ENCODE measurements around the gene USPL1.
"Not testable (repeated sequence)": the region's sequence is repeated elsewhere in the genome, so short reads cannot be mapped to it uniquely, and the experiment has no call there.

Gene USPL1

GRCh38 chr13:30617315-30618185 is at the start of gene USPL1:
Gene USPL1, plus strand, starts transcription at chr13:30617920. Its CDS starts 3,221 bp downstream, at chr13:30621141.
- peak; percentile 97 for DNase-seq (ENCODE audit: low read depth)

GRCh38 chr13:30569901-30570576 is 47.7 kb upstream of the USPL1 start:
- DNase-seq (ENCODE audit: low read depth), result peak; percentile 84

GRCh38 chr13:30570691-30571090 is 47.0 kb upstream of the USPL1 start:
- DNase-seq (ENCODE audit: low read depth), result no peak

- DNase-seq (ENCODE audit: low read depth), result peak; percentile 17
Measured at GRCh38 chr13:30572859-30573275, 44.9 kb upstream of the USPL1 start.

- DNase-seq (ENCODE audit: low read depth), result no peak
Measured at GRCh38 chr13:30576528-30576927, 41.2 kb upstream of the USPL1 start.

GRCh38 chr13:30577401-30577852 is 40.3 kb upstream of the USPL1 start:
- peak; percentile 81 for DNase-seq (ENCODE audit: low read depth)

- DNase-seq (ENCODE audit: low read depth), result no peak
Measured at GRCh38 chr13:30580852-30581502, 36.7 kb upstream of the USPL1 start.

- no peak for DNase-seq (ENCODE audit: low read depth)
Measured at GRCh38 chr13:30581582-30581981, 36.1 kb upstream of the USPL1 start.

- DNase-seq (ENCODE audit: low read depth), result no peak
Measured at GRCh38 chr13:30584051-30584731, 33.5 kb upstream of the USPL1 start.

- no peak for DNase-seq (ENCODE audit: low read depth)
Measured at GRCh38 chr13:30585748-30586262, 31.9 kb upstream of the USPL1 start.

GRCh38 chr13:30587231-30587630 is 30.5 kb upstream of the USPL1 start:
- DNase-seq (ENCODE audit: low read depth), result no peak

- DNase-seq (ENCODE audit: low read depth), result no peak
Measured at GRCh38 chr13:30587739-30588138, 30.0 kb upstream of the USPL1 start.

- DNase-seq (ENCODE audit: low read depth), result no peak
Measured at GRCh38 chr13:30593001-30593400, 24.7 kb upstream of the USPL1 start.

GRCh38 chr13:30600496-30600895 is 17.2 kb upstream of the USPL1 start:
- no peak for DNase-seq (ENCODE audit: low read depth)

- DNase-seq (ENCODE audit: low read depth), result no peak
Measured at GRCh38 chr13:30601836-30602235, 15.9 kb upstream of the USPL1 start.

GRCh38 chr13:30605052-30605451 is 12.7 kb upstream of the USPL1 start:
- no peak for DNase-seq (ENCODE audit: low read depth)

GRCh38 chr13:30607186-30607585 is 10.5 kb upstream of the USPL1 start:
- DNase-seq (ENCODE audit: low read depth), result not testable (repeated sequence)

GRCh38 chr13:30607908-30608307 is 9.8 kb upstream of the USPL1 start:
- no peak for DNase-seq (ENCODE audit: low read depth)

- no peak for DNase-seq (ENCODE audit: low read depth)
Measured at GRCh38 chr13:30608364-30608763, 9.4 kb upstream of the USPL1 start.

- no peak for DNase-seq (ENCODE audit: low read depth)
Measured at GRCh38 chr13:30610311-30610710, 7.4 kb upstream of the USPL1 start.

GRCh38 chr13:30615481-30615865 is 2.2 kb upstream of the USPL1 start:
- DNase-seq (ENCODE audit: low read depth), result no peak
